ENCODE data around the gene P2RY2.
"Not testable (repeated sequence)": the region's sequence is repeated elsewhere in the genome, so short reads cannot be mapped to it uniquely, and the experiment has no call there.

- TF ChIP-seq, protein P1, sequence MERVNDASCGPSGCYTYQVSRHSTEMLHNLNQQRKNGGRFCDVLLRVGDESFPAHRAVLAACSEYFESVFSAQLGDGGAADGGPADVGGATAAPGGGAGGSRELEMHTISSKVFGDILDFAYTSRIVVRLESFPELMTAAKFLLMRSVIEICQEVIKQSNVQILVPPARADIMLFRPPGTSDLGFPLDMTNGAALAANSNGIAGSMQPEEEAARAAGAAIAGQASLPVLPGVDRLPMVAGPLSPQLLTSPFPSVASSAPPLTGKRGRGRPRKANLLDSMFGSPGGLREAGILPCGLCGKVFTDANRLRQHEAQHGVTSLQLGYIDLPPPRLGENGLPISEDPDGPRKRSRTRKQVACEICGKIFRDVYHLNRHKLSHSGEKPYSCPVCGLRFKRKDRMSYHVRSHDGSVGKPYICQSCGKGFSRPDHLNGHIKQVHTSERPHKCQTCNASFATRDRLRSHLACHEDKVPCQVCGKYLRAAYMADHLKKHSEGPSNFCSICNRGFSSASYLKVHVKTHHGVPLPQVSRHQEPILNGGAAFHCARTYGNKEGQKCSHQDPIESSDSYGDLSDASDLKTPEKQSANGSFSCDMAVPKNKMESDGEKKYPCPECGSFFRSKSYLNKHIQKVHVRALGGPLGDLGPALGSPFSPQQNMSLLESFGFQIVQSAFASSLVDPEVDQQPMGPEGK (CRISPR knock-in tag; IDR thresholded peaks at IDR 0.05; ENCODE audit: borderline replicate concordance), result not testable (repeated sequence)
- TF ChIP-seq BACH2 (CRISPR knock-in tag; IDR thresholded peaks at IDR 0.05; ENCODE audit: borderline replicate concordance); CSDC2 (CRISPR knock-in tag; IDR thresholded peaks at IDR 0.05); ISL1 (CRISPR knock-in tag; IDR thresholded peaks at IDR 0.05); ZNF8 (CRISPR knock-in tag; IDR thresholded peaks at IDR 0.05); RARB (CRISPR knock-in tag; IDR thresholded peaks at IDR 0.05); ZC3H10 (CRISPR knock-in tag; IDR thresholded peaks at IDR 0.05); ZFP3 (CRISPR knock-in tag; IDR thresholded peaks at IDR 0.05); GLIS3 (CRISPR knock-in tag; IDR thresholded peaks at IDR 0.05); ESRRG (CRISPR knock-in tag; IDR thresholded peaks at IDR 0.05); TCF4 (CRISPR knock-in tag; IDR thresholded peaks at IDR 0.05; ENCODE audit: borderline replicate concordance): not testable (repeated sequence)
- TF ChIP-seq, protein P2, sequence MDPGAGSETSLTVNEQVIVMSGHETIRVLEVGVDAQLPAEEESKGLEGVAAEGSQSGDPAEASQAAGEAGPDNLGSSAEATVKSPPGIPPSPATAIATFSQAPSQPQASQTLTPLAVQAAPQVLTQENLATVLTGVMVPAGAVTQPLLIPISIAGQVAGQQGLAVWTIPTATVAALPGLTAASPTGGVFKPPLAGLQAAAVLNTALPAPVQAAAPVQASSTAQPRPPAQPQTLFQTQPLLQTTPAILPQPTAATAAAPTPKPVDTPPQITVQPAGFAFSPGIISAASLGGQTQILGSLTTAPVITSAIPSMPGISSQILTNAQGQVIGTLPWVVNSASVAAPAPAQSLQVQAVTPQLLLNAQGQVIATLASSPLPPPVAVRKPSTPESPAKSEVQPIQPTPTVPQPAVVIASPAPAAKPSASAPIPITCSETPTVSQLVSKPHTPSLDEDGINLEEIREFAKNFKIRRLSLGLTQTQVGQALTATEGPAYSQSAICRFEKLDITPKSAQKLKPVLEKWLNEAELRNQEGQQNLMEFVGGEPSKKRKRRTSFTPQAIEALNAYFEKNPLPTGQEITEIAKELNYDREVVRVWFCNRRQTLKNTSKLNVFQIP (CRISPR knock-in tag; IDR thresholded peaks at IDR 0.05; ENCODE audit: borderline replicate concordance, low read depth), result not testable (repeated sequence)
Measured at GRCh38 chr11:73271478-73271865, 53.4 kb downstream of the P2RY2 start.
